ENCODE measurements around the gene ZSCAN4. TPM values are rescaled to one million over a fixed set of nuclear protein-coding genes. Genes with fewer than 3 reads are reported as not detected.

ZSCAN4 gene
- total and polyA plus RNA-seq, 2 experiments from 2014 or later = not detected

GRCh38 chr19:57648331-57649003, 20.3 kb upstream of the ZSCAN4 start:
- DNase-seq (ENCODE audit: low spot score) = no peak
- Histone ChIP-seq H3K4me1 (ENCODE audit: insufficient read depth) (no peaks in the 10 kb centered on the region), H4K20me1 (ENCODE audit: insufficient read depth, poor library complexity, severe bottlenecking) (no peaks in the 10 kb centered on the region), H3K27me3 (no peaks in the 10 kb centered on the region), H2AFZ (no peak overlapping the region), H3K36me3 (replicated peaks; ENCODE audit: insufficient read depth, low read depth) (no peaks in the 10 kb centered on the region), H3K27ac (no peak overlapping the region), H3K79me2 (no peaks in the 10 kb centered on the region), H3K4me3 (no peak overlapping the region), H3K9me3 (ENCODE audit: low read depth) (no peaks in the 10 kb centered on the region), H3K4me2 (no peak overlapping the region), H3K9me2 (replicated peaks; ENCODE audit: insufficient read depth) (no peaks in the 10 kb centered on the region)
- no peak for TF ChIP-seq EZH2 (IDR thresholded peaks at IDR 0.05; ENCODE audit: borderline replicate concordance)
- 79% methylated on average over 6 of the region's 6 CpGs for WGBS (ENCODE audit: low lambda C conversion rate, missing lambda C conversion rate)

- H2AFZ ChIP-seq = peak overlapping the region; percentile 56
These were observed 17.1 kb upstream of the ZSCAN4 start for GRCh38 chr19:57651654-57651996.

GRCh38 chr19:57653689-57654088, 15.0 kb upstream of the ZSCAN4 start:
- no peaks in the 10 kb centered on the region for H3K9me2 ChIP-seq (replicated peaks; ENCODE audit: insufficient read depth)
- no peaks in the 10 kb centered on the region for H3K36me3 ChIP-seq (replicated peaks; ENCODE audit: insufficient read depth, low read depth)
- peaks cover 4% of the 10 kb centered on the region for H3K4me1 ChIP-seq (ENCODE audit: insufficient read depth)
- no peak overlapping the region for H2AFZ ChIP-seq
- 92% methylated on average over 2 of the region's 2 CpGs for WGBS (ENCODE audit: low lambda C conversion rate, missing lambda C conversion rate)
- TF ChIP-seq CTCF (IDR thresholded peaks at IDR 0.05; ENCODE audit: poor library complexity) (no peak), EZH2phosphoT487 (IDR thresholded peaks at IDR 0.05; ENCODE audit: low read depth, severe bottlenecking, unreplicated experiment) (no peak), EZH2 (IDR thresholded peaks at IDR 0.05; ENCODE audit: borderline replicate concordance) (no peak)
- H3K79me2 ChIP-seq = no peaks in the 10 kb centered on the region
- no peaks in the 10 kb centered on the region for H3K27me3 ChIP-seq
- H3K4me2 ChIP-seq = no peak overlapping the region
- H3K4me3 ChIP-seq = no peak overlapping the region
- H3K27ac ChIP-seq = no peak overlapping the region
- DNase-seq (ENCODE audit: low spot score) = no peak
- no peaks in the 10 kb centered on the region for H3K9me3 ChIP-seq (ENCODE audit: low read depth)
- no peaks in the 10 kb centered on the region for H4K20me1 ChIP-seq (ENCODE audit: insufficient read depth, poor library complexity, severe bottlenecking)

More at GRCh38 chr19:57651654-57651996, 17.1 kb upstream of the ZSCAN4 start:
- peaks cover 4% of the 10 kb centered on the region for H3K4me1 ChIP-seq (ENCODE audit: insufficient read depth)
- H4K20me1 ChIP-seq (ENCODE audit: insufficient read depth, poor library complexity, severe bottlenecking) = no peaks in the 10 kb centered on the region
- peak; percentile 5 for TF ChIP-seq CTCF (IDR thresholded peaks at IDR 0.05; ENCODE audit: poor library complexity)
- no peak for TF ChIP-seq EZH2phosphoT487 (IDR thresholded peaks at IDR 0.05; ENCODE audit: low read depth, severe bottlenecking, unreplicated experiment)
- H3K27me3 ChIP-seq = no peaks in the 10 kb centered on the region
- H3K36me3 ChIP-seq (replicated peaks; ENCODE audit: insufficient read depth, low read depth) = no peaks in the 10 kb centered on the region
- WGBS (ENCODE audit: low lambda C conversion rate, missing lambda C conversion rate) = 68% methylated on average over 6 of the region's 6 CpGs
- H3K4me2 ChIP-seq = peak overlapping the region; percentile 55
- no peak for DNase-seq (ENCODE audit: low spot score)
- H3K9me3 ChIP-seq (ENCODE audit: low read depth) = no peaks in the 10 kb centered on the region
- H3K79me2 ChIP-seq = no peaks in the 10 kb centered on the region
- no peaks in the 10 kb centered on the region for H3K9me2 ChIP-seq (replicated peaks; ENCODE audit: insufficient read depth)
- no peak overlapping the region for H3K4me3 ChIP-seq
- peak overlapping the region; percentile 65 for H3K27ac ChIP-seq

GRCh38 chr19:57655443-57655842, 13.3 kb upstream of the ZSCAN4 start:
- Histone ChIP-seq H2AFZ (no peak overlapping the region), H4K20me1 (ENCODE audit: insufficient read depth, poor library complexity, severe bottlenecking) (no peaks in the 10 kb centered on the region), H3K4me3 (no peak overlapping the region), H3K4me1 (ENCODE audit: insufficient read depth) (peaks cover 4% of the 10 kb centered on the region), H3K79me2 (no peaks in the 10 kb centered on the region), H3K4me2 (peak overlapping the region; percentile 39), H3K9me3 (ENCODE audit: low read depth) (no peaks in the 10 kb centered on the region), H3K27me3 (peaks cover 7% of the 10 kb centered on the region), H3K36me3 (replicated peaks; ENCODE audit: insufficient read depth, low read depth) (no peaks in the 10 kb centered on the region), H3K27ac (peak overlapping the region; percentile 67), H3K9me2 (replicated peaks; ENCODE audit: insufficient read depth) (no peaks in the 10 kb centered on the region)
- peak; percentile 9 for DNase-seq (ENCODE audit: low spot score)
- 47% methylated on average over 1 of the region's 1 CpG for WGBS (ENCODE audit: low lambda C conversion rate, missing lambda C conversion rate)
- TF ChIP-seq CTCF (IDR thresholded peaks at IDR 0.05; ENCODE audit: poor library complexity) (no peak), EZH2 (IDR thresholded peaks at IDR 0.05; ENCODE audit: borderline replicate concordance) (no peak), EZH2phosphoT487 (IDR thresholded peaks at IDR 0.05; ENCODE audit: low read depth, severe bottlenecking, unreplicated experiment) (no peak)
